Stomach (tissue), 9 donors: Measurements from ENCODE around the gene MYNN. TPM values are rescaled to one million over a fixed set of nuclear protein-coding genes. Genes with fewer than 3 reads are reported as not detected.

Experiments used
- DNase-seq, 2 donors: peaks; one replicate each; pipeline versions ENCODE4 v3.0.0 to v3.0.0-alpha.2; 2013 to 2019
- H3K27ac ChIP-seq, 5 donors: fragments of 200-600 bp in 4 of 5; sonication (generic) in 4 of 5; one replicate each; pipeline ENCODE4 v1.5.1; 2013 to 2019; ENCODE audit warnings: mild to moderate bottlenecking in 1 of 5, moderate library complexity in 1 of 5
- H3K27me3 ChIP-seq, 3 donors: fragments of 200-600 bp; sonication (generic); one replicate each; pipeline ENCODE4 v1.5.1; 2017 to 2019; ENCODE audit warnings: mixed run types in 1 of 3
- H3K36me3 ChIP-seq, 4 donors: fragments of 200-600 bp; sonication (generic); 1 replicate in 3 of 4; 2 replicates in 1 of 4; pipeline ENCODE4 v1.5.1; 2016 to 2019
- H3K4me1 ChIP-seq, 4 donors: fragments of 200-600 bp; sonication (generic); one replicate each; pipeline ENCODE4 v1.5.1; 2016 to 2019
- H3K4me3 ChIP-seq, 4 donors: fragments of 200-600 bp; sonication (generic) in 3 of 4; one replicate each; pipeline ENCODE4 v1.5.1; 2016 to 2019; ENCODE audit warnings: mild to moderate bottlenecking in 1 of 4
- H3K9me3 ChIP-seq, 4 donors: fragments of 200-600 bp; sonication (generic); one replicate each; pipeline ENCODE4 v1.5.1; 2016 to 2019
- CTCF ChIP-seq, 7 experiments: fragments of 450-650 bp in 4 of 7; fragments of 200-600 bp in 3 of 7; sonication (generic) in 3 of 7; IDR thresholded peaks; one replicate each; pipeline ENCODE4 v1.5.1; 2016 to 2019; ENCODE audit warnings: antibody characterized with exemption in 7 of 7, control low read depth in 2 of 7, mild to moderate bottlenecking in 1 of 7
- EP300 ChIP-seq: sonication (generic); formaldehyde crosslinking; IDR thresholded peaks from one replicate; pipeline ENCODE4 v1.6.1; 2017; ENCODE audit warnings: antibody characterized with exemption
- POLR2A ChIP-seq, 4 donors: fragments of 450-650 bp; IDR thresholded peaks; one replicate each; pipeline ENCODE4 v1.6.1; 2016; ENCODE audit warnings: antibody characterized with exemption in 4 of 4, control low read depth in 2 of 4, mild to moderate bottlenecking in 1 of 4, moderate library complexity in 1 of 4
- POLR2AphosphoS5 ChIP-seq, 3 donors: sonication (generic); formaldehyde crosslinking; IDR thresholded peaks; one replicate each; pipeline ENCODE4 v1.6.1; 2016; ENCODE audit warnings: antibody characterized with exemption in 3 of 3
- WGBS, 5 donors: extraction: QIAGEN DNeasy Blood & Tissue Kit in 3 of 5; methylation state at CpG; one replicate each; pipeline versions ENCODE4 v1.1.5 to v1.1.7; 2013 to 2018; 5-methylcytosine and 5-hydroxymethylcytosine counted together
- intact Hi-C: fragments of 100-400 bp; cut with DNase I; formaldehyde crosslinking; loops from one replicate; pipeline ENCODE4 v1.15.1; 2023; ENCODE audit warnings: low total_unique reads
- polyA plus RNA-seq, 3 donors: library from polyadenylated mRNA; stranded (reverse); fragments of 200-250 nt; gene quantifications; one replicate each; pipeline ENCODE4 v1.2.3, GENCODE V29; 2013
- total RNA-seq, 5 donors: library from RNA; depleted of rRNA; stranded (reverse); fragments of >200 nt; gene quantifications; one replicate each; pipeline versions ENCODE4 v1.1.0 to v1.2.3, GENCODE V29; 2014 to 2016
- donor health status: healthy with polysubstance abuse.
- donor health status: Bipolar disorder and iron deficiency.
- donor health status: healthy.

The MYNN gene
- total and polyA plus RNA-seq, 8 donors, result 6.8 to 136 (median 13.1) TPM

DNA sequence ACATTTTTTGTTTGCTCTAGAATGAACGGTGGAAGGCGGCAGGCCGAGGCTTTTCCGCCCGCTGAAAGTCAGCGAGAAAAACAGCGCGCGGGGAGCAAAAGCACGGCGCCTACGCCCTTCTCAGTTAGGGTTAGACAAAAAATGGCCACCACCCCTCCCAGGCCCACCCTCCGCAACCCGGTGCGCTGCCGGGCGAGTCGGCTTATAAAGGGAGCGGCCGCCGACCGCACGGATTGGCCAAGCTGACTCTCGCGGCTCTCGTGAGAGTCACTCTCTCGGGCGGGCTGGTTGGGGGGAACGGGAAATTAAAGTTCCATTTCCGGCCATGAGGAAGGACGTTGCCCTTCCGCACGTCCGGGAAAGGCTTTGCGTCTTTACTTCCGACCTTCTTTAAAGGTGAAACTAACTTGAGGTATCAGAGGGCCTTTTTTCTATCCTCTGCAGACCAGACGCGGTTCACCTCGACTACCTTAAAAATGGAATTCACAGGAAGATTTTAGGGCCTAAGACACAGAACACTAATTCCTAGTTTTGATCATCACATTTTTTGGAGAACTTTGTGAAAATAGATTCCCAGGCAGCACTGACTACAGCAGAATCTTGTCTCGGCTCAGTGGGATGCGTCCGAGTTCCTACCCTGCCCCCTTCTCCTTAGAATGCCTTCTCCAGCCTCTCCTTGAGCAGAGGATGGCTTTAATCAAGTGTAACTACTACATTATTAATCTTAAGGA, 8.1 kb upstream of the MYNN start, which contains the start of gene TERC:
Gene TERC, minus strand, starts transcription at position 179 of the 731 bp plus-strand sequence.
- TF ChIP-seq POLR2AphosphoS5 (IDR thresholded peaks at IDR 0.05) (peak; percentile 87 to 100 (median 96)), EP300 (peak; percentile 14), POLR2A (IDR thresholded peaks at IDR 0.05) (peak in 2 of 4 donors; percentile 92 to 96), CTCF (IDR thresholded peaks at IDR 0.05) (no peak)
- Histone ChIP-seq H3K36me3 (no peaks in the 10 kb centered on the region), H3K27ac (peak within 1 kb of the TSS; percentile 97 to 99 (median 98)), H3K27me3 (no peaks in the 10 kb centered on the region), H3K4me3 (peak within 1 kb of the TSS; percentile 64 to 89 (median 79)), H3K9me3 (no peaks in the 10 kb centered on the region), H3K4me1 (peaks cover 0 to 24% (median 10%) of the 10 kb centered on the region in 4 donors)
- intact Hi-C loops, result no loop called here
- DNase-seq, result peak; percentile 92 to 98
- WGBS, 5 donors, result 6 to 8% (median 7%) methylated on average over 42 of the region's 42 CpGs

DNA sequence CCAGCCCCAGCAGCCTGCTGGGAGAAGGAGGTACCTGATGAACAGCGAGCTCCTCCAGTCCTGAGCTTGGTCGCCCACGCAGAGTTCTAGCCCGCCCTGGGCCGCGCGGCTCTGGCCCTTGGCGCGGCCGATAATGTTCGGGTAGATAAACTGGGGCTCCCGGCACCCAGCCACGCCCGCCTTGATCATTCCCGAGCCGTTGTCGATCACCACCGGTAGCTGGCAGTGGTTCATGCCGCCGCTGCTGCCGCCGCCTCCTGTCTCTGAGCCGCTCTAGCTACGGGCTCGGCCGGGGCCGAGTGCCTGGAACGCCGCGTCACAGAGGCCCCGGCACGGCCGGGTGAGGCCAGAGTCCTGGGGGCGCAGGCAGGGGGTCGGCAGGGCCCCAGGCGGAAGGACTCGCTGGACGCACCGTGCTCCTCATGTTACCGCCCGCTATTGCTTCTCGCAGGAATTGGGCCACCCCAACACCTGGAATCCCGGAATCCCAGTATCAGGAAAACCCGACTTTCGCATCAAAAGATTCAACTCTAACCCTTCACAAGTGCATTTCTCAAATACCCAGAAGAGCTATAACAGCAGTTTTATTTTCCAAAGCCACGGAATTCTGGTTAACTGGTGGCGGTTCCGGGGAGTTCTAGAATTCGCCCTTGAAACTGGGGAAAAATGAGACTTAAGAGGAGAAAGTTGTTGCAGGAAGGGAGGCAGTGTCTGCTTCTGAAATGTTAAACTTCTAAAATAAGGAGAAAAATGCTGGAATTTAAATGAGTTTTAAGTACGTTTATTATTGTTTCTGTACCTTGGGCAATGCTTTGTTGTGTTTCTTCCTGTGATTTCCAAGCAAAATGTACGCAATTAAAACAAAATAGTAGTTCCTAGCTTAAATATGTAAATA, 3.7 kb upstream of the MYNN start, which contains the start of gene ACTRT3:
Gene ACTRT3, minus strand, starts transcription at position 275 of the 895 bp plus-strand sequence. Its CDS starts 41 bp downstream, at position 234.
- DNase-seq, result peak; percentile 76 to 87
- H3K9me3 ChIP-seq, result no peaks in the 10 kb centered on the region
- peaks cover 0 to 3% (median 0%) of the 10 kb centered on the region in 4 donors for H3K36me3 ChIP-seq
- H3K27me3 ChIP-seq, result no peaks in the 10 kb centered on the region
- H3K27ac ChIP-seq, result peak within 1 kb of the TSS; percentile 89 to 98 (median 95)
- intact Hi-C loops, result no loop called here
- peak in 1 of 4 donors; percentile 6 for TF ChIP-seq POLR2A (IDR thresholded peaks at IDR 0.05)
- TF ChIP-seq CTCF (IDR thresholded peaks at IDR 0.05), result no peak
- no peak for TF ChIP-seq EP300
- peak in 2 of 3 donors; percentile 24 to 44 for TF ChIP-seq POLR2AphosphoS5 (IDR thresholded peaks at IDR 0.05)
- H3K4me3 ChIP-seq, result peak within 1 kb of the TSS; percentile 50 to 69 (median 60)
- WGBS, 5 donors, result 1 to 5% (median 2%) methylated on average over 28 to 51 of the region's 51 CpGs
- peaks cover 7 to 14% (median 11%) of the 10 kb centered on the region in 4 donors for H3K4me1 ChIP-seq

DNA sequence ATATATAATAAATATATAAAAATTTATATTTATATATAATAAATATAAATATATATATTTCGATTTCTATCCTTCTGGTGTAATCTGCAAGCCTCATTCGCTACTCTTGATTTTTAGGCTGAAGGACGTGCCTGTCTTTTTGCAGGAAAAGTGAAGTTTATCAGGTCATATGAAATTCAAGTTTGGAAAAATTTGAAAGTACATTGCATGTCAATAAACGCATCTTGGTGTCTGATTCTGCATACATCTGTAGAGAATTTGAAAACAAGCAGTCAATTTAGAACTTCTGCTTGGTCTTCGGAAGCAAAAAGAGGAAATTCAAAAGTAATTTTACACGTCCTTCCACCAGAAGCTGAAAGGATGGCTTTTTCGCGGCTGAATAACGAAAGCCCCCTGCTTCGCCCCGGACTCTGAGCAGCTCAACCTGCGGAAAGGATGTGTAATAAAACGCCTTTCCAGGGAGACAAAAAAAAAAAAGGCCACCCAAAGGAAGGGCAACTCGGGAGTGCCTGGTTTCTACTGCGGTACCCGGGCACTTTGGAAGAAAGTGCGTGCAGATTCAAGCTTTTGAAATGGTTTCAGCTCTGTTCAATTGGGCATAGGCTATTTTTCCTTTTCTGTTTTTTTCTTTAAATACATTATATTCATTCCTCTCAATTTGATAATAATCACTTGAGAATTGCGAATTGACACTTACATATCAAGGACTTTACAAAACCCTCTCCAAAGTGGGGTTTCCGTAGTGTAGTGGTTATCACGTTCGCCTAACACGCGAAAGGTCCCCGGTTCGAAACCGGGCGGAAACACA, 1.5 kb upstream of the MYNN start:
- Histone ChIP-seq H3K4me1 (peaks cover 23 to 29% (median 27%) of the 10 kb centered on the region in 4 donors), H3K36me3 (peaks cover 0 to 21% (median 19%) of the 10 kb centered on the region in 4 donors), H3K9me3 (no peaks in the 10 kb centered on the region), H3K27me3 (no peaks in the 10 kb centered on the region), H3K4me3 (peak overlapping the region; percentile 67 to 94 (median 77)), H3K27ac (peak overlapping the region; percentile 98 to 100 (median 99))
- intact Hi-C loops, result no loop called here
- WGBS, 5 donors, result 0 to 1% (median 1%) methylated on average over 27 of the region's 27 CpGs
- peak; percentile 46 to 93 for DNase-seq
- TF ChIP-seq EP300 (peak; percentile 23), POLR2AphosphoS5 (IDR thresholded peaks at IDR 0.05) (peak; percentile 16 to 50 (median 27)), POLR2A (IDR thresholded peaks at IDR 0.05) (no peak)

- H3K27ac ChIP-seq, result peak overlapping the region; percentile 98 to 100 (median 99)
- 0 to 1% (median 0%) methylated on average over 15 of the region's 15 CpGs for WGBS, 5 donors
- no peaks in the 10 kb centered on the region for H3K27me3 ChIP-seq
- intact Hi-C loops, result no loop called here
- H3K36me3 ChIP-seq, result peaks cover 0 to 28% (median 26%) of the 10 kb centered on the region in 4 donors
- TF ChIP-seq CTCF (IDR thresholded peaks at IDR 0.05) (no peak), POLR2AphosphoS5 (IDR thresholded peaks at IDR 0.05) (peak in 1 of 3 donors; percentile 22)
- DNase-seq, result peak; percentile 76 to 94
- peaks cover 23 to 36% (median 30%) of the 10 kb centered on the region in 4 donors for H3K4me1 ChIP-seq
- peak overlapping the region; percentile 67 to 94 (median 77) for H3K4me3 ChIP-seq
- no peaks in the 10 kb centered on the region for H3K9me3 ChIP-seq
These were observed 795 bp upstream of the MYNN start for GRCh38 chr3:169772305-169772896.
